Endothelial cell of umbilical vein (primary cell): ENCODE data around the gene PLEKHA8. TPM values are rescaled to one million over a fixed set of nuclear protein-coding genes. Genes with fewer than 3 reads are reported as not detected.

ENCODE experiments used
- BruUV-seq: library from RNA; stranded (reverse); fragments of 400-500 nt; replicated peaks from 2 replicates; lab custom pipeline; 2021; lab: Mats Ljungman, UMichigan
- CTCF ChIA-PET: fragments of 300-600, 350-600 bp; sonication (Branson Sonifier 250); formaldehyde crosslinking; loops from one replicate; lab custom pipeline; 2021; ENCODE audit warnings: antibody characterized with exemption, inconsistent platforms; lab: Charles Lee
- POLR2A ChIA-PET: fragments of 300-600, 350-600 bp; sonication (Branson Sonifier 250); formaldehyde crosslinking; loops from one replicate; lab custom pipeline; 2021; ENCODE audit warnings: antibody characterized with exemption, inconsistent platforms; lab: Charles Lee
- DNase-seq: peaks from one replicate; pipeline ENCODE4 v3.0.0-alpha.2; 2011; ENCODE audit warnings: low read depth, low spot score
- FAIRE-seq: peaks from 2 replicates; lab custom pipeline; 2011; peaks lifted over from hg19 to GRCh38; lab: Jason Lieb, UNC
- H2AFZ ChIP-seq: 2 replicates; pipeline ENCODE4 v1.6.0; 2012; ENCODE audit warnings: low read depth, low read length, control low read depth, inconsistent platforms
- H3K27ac ChIP-seq: 2 replicates; pipeline ENCODE4 v1.5.1; 2011; ENCODE audit warnings: low read depth, mild to moderate bottlenecking, control low read depth, low read length, moderate library complexity; ENCODE audit not compliant: insufficient read depth
- H3K27me3 ChIP-seq, 2 experiments: 2 replicates each; pipeline versions ENCODE4 v1.6.0 to v1.6.1; 2011; ENCODE audit warnings: low read length in 2 of 2, mixed read lengths in 1 of 2; ENCODE audit not compliant: control insufficient read depth in 2 of 2, insufficient read depth in 2 of 2
- H3K36me3 ChIP-seq, 2 experiments: 2 replicates in 1 of 2; 3 replicates in 1 of 2; pipeline ENCODE4 v1.5.1; 2011; ENCODE audit warnings: low read length in 2 of 2, mild to moderate bottlenecking in 1 of 2, moderate library complexity in 1 of 2; ENCODE audit not compliant: control insufficient read depth in 2 of 2, insufficient read depth in 2 of 2; ENCODE audit errors: extremely low read depth in 1 of 2
- H3K4me1 ChIP-seq: 3 replicates; pipeline ENCODE4 v1.5.1; 2011; ENCODE audit warnings: mild to moderate bottlenecking, low read length; ENCODE audit not compliant: control insufficient read depth, insufficient read depth; ENCODE audit errors: extremely low read depth
- H3K4me2 ChIP-seq: 2 replicates; pipeline ENCODE4 v1.6.1; 2011; ENCODE audit warnings: low read length, control low read depth, mixed read lengths; ENCODE audit not compliant: insufficient read depth
- H3K4me3 ChIP-seq, 3 experiments: fragments of 200-600 bp in 1 of 3; sonication (generic), shearing (Covaris generic) in 1 of 3; replicated peaks in 1 of 3; 2 replicates each; pipeline ENCODE4 v1.5.1; 2011 to 2016; ENCODE audit warnings: control low read depth in 3 of 3, low read length in 3 of 3, mild to moderate bottlenecking in 2 of 3, inconsistent platforms in 1 of 3, low read depth in 1 of 3, moderate library complexity in 1 of 3; ENCODE audit not compliant: insufficient read depth in 1 of 3
- H3K79me2 ChIP-seq: 2 replicates; pipeline ENCODE4 v1.6.0; 2012; ENCODE audit warnings: low read length, inconsistent platforms; ENCODE audit not compliant: control insufficient read depth, insufficient read depth
- H3K9ac ChIP-seq: replicated peaks from 2 replicates; pipeline ENCODE3; 2011; ENCODE audit warnings: low read length, control low read depth; ENCODE audit not compliant: insufficient read depth; ENCODE audit errors: extremely low read depth
- H3K9me1 ChIP-seq: replicated peaks from 3 replicates; pipeline ENCODE4 v1.6.0; 2011; ENCODE audit warnings: mild to moderate bottlenecking, low read length; ENCODE audit not compliant: control insufficient read depth, insufficient read depth; ENCODE audit errors: extremely low read depth
- H3K9me3 ChIP-seq: replicated peaks from 2 replicates; pipeline ENCODE4 v1.5.1; 2012; ENCODE audit warnings: low read length, inconsistent platforms; ENCODE audit not compliant: control insufficient read depth, insufficient read depth
- H4K20me1 ChIP-seq: replicated peaks from 2 replicates; pipeline ENCODE3; 2011; ENCODE audit warnings: mild to moderate bottlenecking, low read length; ENCODE audit not compliant: control insufficient read depth, insufficient read depth; ENCODE audit errors: extremely low read depth
- FOS ChIP-seq: IDR thresholded peaks from 2 replicates; pipeline ENCODE4 v1.6.1; 2011; ENCODE audit warnings: mild to moderate bottlenecking, low read length, moderate library complexity, borderline replicate concordance; ENCODE audit not compliant: insufficient read depth
- GATA2 ChIP-seq: IDR thresholded peaks from 2 replicates; pipeline ENCODE4 v1.7.0; 2011; ENCODE audit warnings: low read depth, mild to moderate bottlenecking, moderate library complexity, mixed read lengths, low read length; ENCODE audit not compliant: insufficient read length, insufficient read depth
- JUN ChIP-seq: IDR thresholded peaks from 2 replicates; pipeline ENCODE4 v1.6.1; 2011; ENCODE audit warnings: borderline replicate concordance, low read depth; ENCODE audit not compliant: insufficient read length, insufficient read depth
- MYC ChIP-seq: IDR thresholded peaks from one replicate; pipeline ENCODE4 v1.6.1; 2011; ENCODE audit warnings: mild to moderate bottlenecking, low read depth, low read length
- POLR2AphosphoS5 ChIP-seq: IDR thresholded peaks from 2 replicates; pipeline ENCODE4 v1.6.1; 2012; ENCODE audit warnings: low read depth, mild to moderate bottlenecking, control low read depth, low read length, moderate library complexity; ENCODE audit not compliant: insufficient read depth
- dilution Hi-C: fragments of 300-500 bp; cut with MboI; formaldehyde crosslinking; loops from one replicate; pipeline ENCODE4 v1.15.0; 2019; ENCODE audit warnings: low sequenced_read_pairs; ENCODE audit not compliant: extremely low pct_ligation_motif_present
- intact Hi-C: fragments of 100-400 bp; cut with micrococcal nuclease; formaldehyde crosslinking; loops from one replicate; pipeline ENCODE4 v1.10.0; 2022
- polyA plus RNA-seq, 4 experiments: library from polyadenylated mRNA; depleted of rRNA in 3 of 4; stranded (reverse) in 3 of 4; unstranded in 1 of 4; fragments of >200 nt; gene quantifications; 2 replicates each; pipeline versions ENCODE4 v1.2.1 to v1.2.3, GENCODE V29; 2011 to 2012; ENCODE audit warnings: missing spikeins in 1 of 4
- total RNA-seq: library from RNA; stranded (reverse); gene quantifications from 2 replicates; pipeline ENCODE4 v1.2.3, GENCODE V29; 2021
- TF ChIP-seq, protein P1 (sequence below): IDR thresholded peaks from 2 replicates; pipeline ENCODE4 v1.6.1; 2011; ENCODE audit not compliant: insufficient read depth, insufficient read length
- TF ChIP-seq, protein P2 (sequence below), 2 donors: IDR thresholded peaks; 1 replicate in 1 of 2; 2 replicates in 1 of 2; pipeline ENCODE4 v1.5.1; 2011; ENCODE audit warnings: low read length in 2 of 2, mild to moderate bottlenecking in 2 of 2, moderate library complexity in 2 of 2, control low read depth in 1 of 2, inconsistent platforms in 1 of 2, low read depth in 1 of 2; ENCODE audit not compliant: insufficient read depth in 1 of 2; ENCODE audit errors: extremely low read depth in 1 of 2

PLEKHA8 gene
- total and polyA plus RNA-seq, 2 donors (not counting 3 experiments of a cell fraction or from before 2014, with no cell fraction given), result 4.5 to 19.8 TPM

DNA sequence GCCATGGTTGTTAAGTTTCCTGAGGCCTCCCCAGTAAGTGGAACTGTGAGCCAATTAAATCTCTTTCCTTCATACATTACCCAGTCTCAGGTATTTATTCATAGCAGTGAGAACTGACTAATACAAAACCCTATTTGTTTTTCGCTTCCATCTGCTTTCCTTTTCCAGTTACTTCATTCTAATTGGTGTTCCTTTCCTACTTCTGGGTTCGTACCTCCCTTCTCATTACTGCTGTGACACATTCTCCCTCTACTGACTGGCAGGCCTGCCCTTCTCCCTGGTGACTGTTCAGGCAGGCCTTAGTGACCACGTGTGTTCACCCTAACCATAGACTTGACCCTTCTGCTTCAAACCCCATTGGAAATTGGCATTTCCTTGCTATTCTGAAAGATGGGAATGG lies 144.2 kb downstream of the PLEKHA8 start:
- TF ChIP-seq FOS (no peak), GATA2 (no peak), JUN (no peak), MYC (no peak), POLR2AphosphoS5 (no peak)
- TF ChIP-seq, protein P1, sequence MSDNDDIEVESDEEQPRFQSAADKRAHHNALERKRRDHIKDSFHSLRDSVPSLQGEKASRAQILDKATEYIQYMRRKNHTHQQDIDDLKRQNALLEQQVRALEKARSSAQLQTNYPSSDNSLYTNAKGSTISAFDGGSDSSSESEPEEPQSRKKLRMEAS, result no peak
- TF ChIP-seq, protein P2, sequence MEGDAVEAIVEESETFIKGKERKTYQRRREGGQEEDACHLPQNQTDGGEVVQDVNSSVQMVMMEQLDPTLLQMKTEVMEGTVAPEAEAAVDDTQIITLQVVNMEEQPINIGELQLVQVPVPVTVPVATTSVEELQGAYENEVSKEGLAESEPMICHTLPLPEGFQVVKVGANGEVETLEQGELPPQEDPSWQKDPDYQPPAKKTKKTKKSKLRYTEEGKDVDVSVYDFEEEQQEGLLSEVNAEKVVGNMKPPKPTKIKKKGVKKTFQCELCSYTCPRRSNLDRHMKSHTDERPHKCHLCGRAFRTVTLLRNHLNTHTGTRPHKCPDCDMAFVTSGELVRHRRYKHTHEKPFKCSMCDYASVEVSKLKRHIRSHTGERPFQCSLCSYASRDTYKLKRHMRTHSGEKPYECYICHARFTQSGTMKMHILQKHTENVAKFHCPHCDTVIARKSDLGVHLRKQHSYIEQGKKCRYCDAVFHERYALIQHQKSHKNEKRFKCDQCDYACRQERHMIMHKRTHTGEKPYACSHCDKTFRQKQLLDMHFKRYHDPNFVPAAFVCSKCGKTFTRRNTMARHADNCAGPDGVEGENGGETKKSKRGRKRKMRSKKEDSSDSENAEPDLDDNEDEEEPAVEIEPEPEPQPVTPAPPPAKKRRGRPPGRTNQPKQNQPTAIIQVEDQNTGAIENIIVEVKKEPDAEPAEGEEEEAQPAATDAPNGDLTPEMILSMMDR (IDR thresholded peaks at IDR 0.05; ENCODE audit: extremely low read depth in 1 of 2, insufficient read depth in 1 of 2, low read depth in 1 of 2, low read length in 2 of 2), result no peak
- no peak overlapping the region for H3K27ac ChIP-seq
- peaks cover 4% of the 10 kb centered on the region in 2 experiments for H3K27me3 ChIP-seq
- H3K9me3 ChIP-seq, result no peaks in the 10 kb centered on the region
- H3K79me2 ChIP-seq, result no peaks in the 10 kb centered on the region
- no peaks in the 10 kb centered on the region for H4K20me1 ChIP-seq
- CTCF ChIA-PET, result interaction anchor here (1.6 kb wide), 1 partner anchor 9 kb away, joined by 5 read pairs; no protein-coding TSS in a partner anchor
- H3K4me1 ChIP-seq, result no peaks in the 10 kb centered on the region
- no peaks in the 10 kb centered on the region for H3K9me1 ChIP-seq
- BruUV-seq, result no TSS peak
- no peak overlapping the region for H3K4me3 ChIP-seq
- intact Hi-C loops, result no loop called here
- DNase-seq (no peak), FAIRE-seq (no peak)
- no peak overlapping the region for H3K9ac ChIP-seq
- no peak overlapping the region for H3K4me2 ChIP-seq
- POLR2A ChIA-PET, result no interaction called here
- H2AFZ ChIP-seq, result no peak overlapping the region
- H3K36me3 ChIP-seq, result no peaks in the 10 kb centered on the region
- dilution Hi-C loops, result no loop called here
